ENCODE results near the gene CLASRP. TPM values are rescaled to one million over a fixed set of nuclear protein-coding genes. Genes with fewer than 3 reads are reported as not detected.

CLASRP gene
- total and polyA plus RNA-seq, 2 of the 8 experiments (the other 6 are each of a cell fraction or from before 2014, with no cell fraction given) = 22.3 to 71.7 TPM

- H4K8ac ChIP-seq (ENCODE audit: extremely low read depth, insufficient read depth, low read length) = no peak overlapping the region
- H3K79me2 ChIP-seq (ENCODE audit: control insufficient read depth in 1 of 2, insufficient read depth in 2 of 2, low read length in 2 of 2) = peaks cover 5 to 29% of the 10 kb centered on the region in 2 experiments
- H3K56ac ChIP-seq (replicated peaks; ENCODE audit: insufficient read length, low read depth, low read length) = no peak overlapping the region
- peaks cover 13 to 37% (median 20%) of the 10 kb centered on the region in 4 experiments for H3K4me1 ChIP-seq (replicated peaks in 1 of 4; ENCODE audit: control insufficient read depth in 3 of 4, insufficient read depth in 4 of 4, low read length in 3 of 4)
- CTCF ChIA-PET (ENCODE audit: partially characterized antibody) = interaction anchor here (1.0 to 4.1 kb wide), 3 partner anchors 14 to 54 kb away, joined by 3 to 39 read pairs (median 4); partner anchors contain the start of gene PPP1R37
- H2BK5ac ChIP-seq (ENCODE audit: low read depth, low read length) = peak overlapping the region; percentile 80
- H3K79me1 ChIP-seq (ENCODE audit: low read depth, low read length) = peaks cover 4% of the 10 kb centered on the region
- no peaks in the 10 kb centered on the region for H3K27me3 ChIP-seq (replicated peaks in 1 of 4; ENCODE audit: control insufficient read depth in 3 of 4, extremely low read depth in 1 of 4, insufficient read depth in 3 of 4, low read length in 3 of 4)
- peak overlapping the region; percentile 52 for H4K5ac ChIP-seq (ENCODE audit: insufficient read length, low read depth, low read length)
- peak overlapping the region; percentile 96; the same call in 1 of the 2 replicates for H3K18ac ChIP-seq (ENCODE audit: extremely low read depth, low read length)
- peaks cover 2 to 4% of the 10 kb centered on the region in 2 experiments for H4K20me1 ChIP-seq (replicated peaks in 1 of 2; ENCODE audit: control insufficient read depth in 1 of 2, insufficient read depth in 2 of 2, low read length in 2 of 2)
- H3K9ac ChIP-seq (replicated peaks in 1 of 4; ENCODE audit: extremely low read depth in 1 of 4, low read depth in 3 of 4, low read length in 3 of 4) = no peak overlapping the region; a peak in 1 of 7 replicates
- peak overlapping the region; percentile 29; the same call in 1 of the 2 replicates for H2BK20ac ChIP-seq (ENCODE audit: low read length)
- POLR2A ChIA-PET (ENCODE audit: partially characterized antibody) = interaction anchor here (0.6 to 8.5 kb wide), 14 partner anchors 10 to 185 kb away, joined by 3 to 230 read pairs (median 3); partner anchors contain the start of genes APOE, CLPTM1, PPP1R37 and TOMM40
- H3K14ac ChIP-seq (ENCODE audit: insufficient read length) = no peak overlapping the region
- DNase-seq (ENCODE audit: low read depth in 1 of 2, low spot score in 2 of 2) = peak in 1 of 2 experiments; percentile 60
- no peak overlapping the region for H3K23ac ChIP-seq (ENCODE audit: insufficient read length)
- peak overlapping the region; percentile 66 to 88 (median 71); a peak in 5 of 8 replicates for H3K4me3 ChIP-seq (ENCODE audit: extremely low read depth in 1 of 4, insufficient read depth in 2 of 4, low read depth in 3 of 4, low read length in 4 of 4)
- peak overlapping the region; percentile 62 for H4K91ac ChIP-seq (replicated peaks; ENCODE audit: insufficient read length, low read length)
- no peak overlapping the region for H2AFZ ChIP-seq (ENCODE audit: low read length)
- H2BK15ac ChIP-seq (ENCODE audit: low read length) = no peak overlapping the region; the same call in 1 of the 2 replicates
- peak overlapping the region; percentile 52 for H2BK12ac ChIP-seq (ENCODE audit: low read depth, low read length)
- H3K9me3 ChIP-seq (ENCODE audit: insufficient read depth in 2 of 2, low read depth in 1 of 2, low read length in 1 of 2) = no peaks in the 10 kb centered on the region
- H3K23me2 ChIP-seq (ENCODE audit: low read depth, low read length) = peaks cover 17% of the 10 kb centered on the region
- H3K27ac ChIP-seq (ENCODE audit: low read depth, low read length) = peak overlapping the region; percentile 51; the same call in 1 of the 2 replicates
- H2BK120ac ChIP-seq (replicated peaks; ENCODE audit: low read depth, low read length) = peak overlapping the region; percentile 73
- H2AK5ac ChIP-seq (ENCODE audit: low read depth, low read length) = 0 out of 2 replicates have a peak overlapping the region, but pooled peaks have one; percentile 77
- WGBS, 2 experiments (ENCODE audit: extremely low coverage in 1 of 2, insufficient coverage in 1 of 2, insufficient read length in 1 of 2, insufficient replicate concordance in 2 of 2, low coverage in 1 of 2, low lambda C conversion rate in 2 of 2, missing lambda C conversion rate in 1 of 2) = 55% methylated on average over 15 of the region's 15 CpGs; no CpG with 5 or more reads in 1 of the 2 experiments
- peak overlapping the region; percentile 93 to 99 for H3K4me2 ChIP-seq (ENCODE audit: insufficient read depth in 1 of 2, low read depth in 2 of 2, low read length in 2 of 2)
- no peak for FAIRE-seq
- no peak overlapping the region for H3K4ac ChIP-seq (replicated peaks; ENCODE audit: insufficient read length, low read depth, low read length)
- peaks cover 3 to 16% (median 4%) of the 10 kb centered on the region in 4 experiments; a peak in 5 of 8 replicates for H3K36me3 ChIP-seq (ENCODE audit: control insufficient read depth in 2 of 4, insufficient read depth in 4 of 4, low read length in 3 of 4)
- TF ChIP-seq CEBPB (IDR thresholded peaks at IDR 0.05; ENCODE audit: low read depth, low read length) (no peak), SIRT6 (IDR thresholded peaks at IDR 0.05; ENCODE audit: low read length) (no peak), SIN3A (conservative IDR thresholded peaks at IDR 0.05 in 1 of 2, IDR thresholded peaks at IDR 0.05 in 1 of 2; ENCODE audit: low read depth in 1 of 2, low read length in 2 of 2) (0 out of 4 replicates have a peak, but pooled peaks of 1 of the 2 experiments have one; percentile 34), SP1 (IDR thresholded peaks at IDR 0.05; ENCODE audit: low read depth, low read length) (peak; percentile 73; the same call in 1 of the 2 replicates), EZH2 (IDR thresholded peaks at IDR 0.05; ENCODE audit: low read depth, low read length, severe bottlenecking) (no peak), RXRA (IDR thresholded peaks at IDR 0.05; ENCODE audit: insufficient read depth, low read depth, low read length) (no peak), CHD2 (IDR thresholded peaks at IDR 0.05; ENCODE audit: low read length) (no peak), TAF7 (optimal IDR thresholded peaks at IDR 0.05; ENCODE audit: borderline replicate concordance, low read depth, low read length) (no peak), RBBP5 (IDR thresholded peaks at IDR 0.05; ENCODE audit: borderline replicate concordance, low read depth, low read length) (no peak), CBX8 (IDR thresholded peaks at IDR 0.05; ENCODE audit: borderline replicate concordance, low read depth, low read length) (no peak), CHD1 (IDR thresholded peaks at IDR 0.05; ENCODE audit: low read depth, low read length) (no peak)
These were observed 38.2 kb downstream of the CLASRP start for GRCh38 chr19:45076851-45077730.

Data from H1 (cell line).